Measurements from ENCODE around the gene LTB4R.
"Not testable (repeated sequence)": the region's sequence is repeated elsewhere in the genome, so short reads cannot be mapped to it uniquely, and the experiment has no call there.

LTB4R gene

GRCh38 chr14:24323341-24323740, 12.0 kb downstream of the LTB4R start:
- no peak for DNase-seq (ENCODE audit: low read depth in 2 of 2)

GRCh38 chr14:24324024-24324423, 12.7 kb downstream of the LTB4R start:
- DNase-seq (ENCODE audit: low read depth in 2 of 2) = no peak

GRCh38 chr14:24325041-24325530, 13.8 kb downstream of the LTB4R start:
- DNase-seq (ENCODE audit: low read depth in 2 of 2) = no peak

- DNase-seq (ENCODE audit: low read depth in 2 of 2) = no peak
Observed at GRCh38 chr14:24325963-24326362, 14.7 kb downstream of the LTB4R start.

GRCh38 chr14:24327303-24327702, 16.0 kb downstream of the LTB4R start:
- no peak for DNase-seq (ENCODE audit: low read depth in 2 of 2)

- DNase-seq (ENCODE audit: low read depth in 2 of 2) = not testable (repeated sequence)
Observed at GRCh38 chr14:24327914-24328313, 16.6 kb downstream of the LTB4R start.

- no peak for DNase-seq (ENCODE audit: low read depth in 2 of 2)
Observed at GRCh38 chr14:24329073-24329663, 17.9 kb downstream of the LTB4R start.

GRCh38 chr14:24329736-24330135, 18.4 kb downstream of the LTB4R start:
- DNase-seq (ENCODE audit: low read depth in 2 of 2) = peak in 1 of 2 donors; percentile 47

GRCh38 chr14:24330973-24331674, 19.8 kb downstream of the LTB4R start:
- no peak for DNase-seq (ENCODE audit: low read depth in 2 of 2)

- no peak for DNase-seq (ENCODE audit: low read depth in 2 of 2)
Observed at GRCh38 chr14:24331731-24332267, 20.5 kb downstream of the LTB4R start.

- DNase-seq (ENCODE audit: low read depth in 2 of 2) = peak; percentile 70 to 80
Observed at GRCh38 chr14:24332268-24332993, 21.1 kb downstream of the LTB4R start.

GRCh38 chr14:24334431-24335291, 23.4 kb downstream of the LTB4R start, which contains the start of gene ADCY4:
ADCY4 (minus strand) TSS chr14:24335071; CDS start chr14:24334652, 419 bp downstream.
- no peak for DNase-seq (ENCODE audit: low read depth in 2 of 2)

- no peak for DNase-seq (ENCODE audit: low read depth in 2 of 2)
Observed at GRCh38 chr14:24335461-24336171, 24.3 kb downstream of the LTB4R start.

GRCh38 chr14:24337144-24337823, 26.0 kb downstream of the LTB4R start:
- no peak for DNase-seq (ENCODE audit: low read depth in 2 of 2)

- no peak for DNase-seq (ENCODE audit: low read depth in 2 of 2)
Observed at GRCh38 chr14:24337824-24338175, 26.5 kb downstream of the LTB4R start.

GRCh38 chr14:24338843-24339242, 27.5 kb downstream of the LTB4R start:
- DNase-seq (ENCODE audit: low read depth in 2 of 2) = no peak

- peak; percentile 43 to 62 for DNase-seq (ENCODE audit: low read depth in 2 of 2)
Observed at GRCh38 chr14:24339284-24340151, 28.2 kb downstream of the LTB4R start, which contains the start of gene RIPK3. RIPK3 (minus strand) TSS chr14:24339991; CDS start chr14:24339826, 165 bp downstream.

GRCh38 chr14:24340606-24341005, 29.3 kb downstream of the LTB4R start:
- DNase-seq (ENCODE audit: low read depth in 2 of 2) = no peak

- no peak for DNase-seq (ENCODE audit: low read depth in 2 of 2)
Observed at GRCh38 chr14:24342889-24343288, 31.6 kb downstream of the LTB4R start.

All from stimulated activated CD4-positive, alpha-beta T cell treated with anti-CD3 and anti-CD28 coated beads, Interleukin-4, amount 100 ng/mL, for 48 hours (primary cell).